ENCODE results near the gene TRIM65. TPM values are rescaled to one million over a fixed set of nuclear protein-coding genes. Genes with fewer than 3 reads are reported as not detected.
"Not testable (repeated sequence)": the region's sequence is repeated elsewhere in the genome, so short reads cannot be mapped to it uniquely, and the experiment has no call there.

TRIM65 gene
- total RNA-seq, 4 donors from 2014 or later, result 16.5 to 26.1 (median 22.3) TPM

DNA sequence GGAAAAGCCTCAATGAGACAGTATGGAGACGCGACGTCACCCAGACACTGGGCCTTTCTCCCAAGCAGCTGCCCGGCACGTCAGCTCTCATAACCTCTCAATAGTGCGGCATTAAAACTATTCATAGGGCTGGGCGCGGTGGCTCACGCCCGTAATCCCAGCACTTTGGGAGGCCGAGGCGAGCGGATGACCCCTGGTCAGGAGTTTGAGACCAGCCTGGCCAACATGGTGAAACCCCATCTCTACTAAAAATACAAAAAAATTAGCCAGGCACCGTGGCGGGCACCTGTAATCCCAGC lies 45.1 kb downstream of the TRIM65 start:
- DNase-seq, result peak in 1 of 2 donors; percentile 54
- in situ Hi-C loops (cut with MboI; ENCODE audit: low sequenced_read_pairs in 4 of 4); ATAC-seq; H3K27me3 ChIP-seq; H3K4me3 ChIP-seq; H3K9me3 ChIP-seq: not testable (repeated sequence)
- Histone ChIP-seq H3K27ac (peak overlapping the region; percentile 95 to 99 (median 95)), H3K4me1 (peaks cover 68 to 70% of the 10 kb centered on the region in 2 donors), H3K36me3 (peaks cover 0 to 50% of the 10 kb centered on the region in 2 donors)
- TF ChIP-seq POLR2A (IDR thresholded peaks at IDR 0.05), result peak in 1 of 2 donors; percentile 31
- intact Hi-C loops (cut with DNase I; ENCODE audit: low total_unique reads), result loop anchor here (5.0 to 10.0 kb wide), 2 partner anchors 126 to 393 kb away; partner anchors contain the start of genes ACOX1, RNF157 and TEN1

DNA sequence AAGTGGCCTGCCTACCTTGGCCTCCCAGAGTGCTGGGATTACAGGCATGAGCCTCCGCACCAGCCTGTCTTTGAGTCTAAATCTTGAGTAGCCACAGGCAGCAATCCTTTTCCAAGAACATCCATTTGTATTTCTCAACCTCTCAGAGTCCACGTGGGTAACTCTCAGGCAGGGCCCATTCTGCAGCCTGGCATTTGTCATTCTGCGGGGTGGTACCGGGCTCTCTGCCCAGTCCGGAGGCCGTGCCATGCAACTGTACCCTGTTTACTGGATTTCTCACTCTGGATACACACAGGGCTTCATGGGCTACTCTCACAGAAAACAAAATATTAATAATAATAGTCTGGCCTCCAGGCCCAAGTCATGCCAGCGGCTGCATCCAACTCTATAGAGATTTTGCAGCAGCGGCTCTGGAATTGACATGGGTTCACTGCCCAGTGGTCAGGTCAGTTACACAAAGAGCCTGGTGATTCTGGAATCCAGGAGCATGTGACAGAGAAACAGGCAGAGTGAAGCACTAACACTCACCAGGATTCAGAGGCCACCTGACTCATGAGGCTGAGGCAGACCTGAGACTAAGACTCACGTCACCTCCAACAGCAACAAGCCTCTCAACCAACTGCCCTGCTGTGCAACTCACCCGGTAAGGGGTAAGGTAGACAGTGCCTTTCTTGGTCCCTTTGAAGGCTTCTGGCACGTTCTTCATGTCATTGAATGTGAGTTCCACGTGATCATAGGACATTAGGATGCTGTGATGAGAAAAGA lies 45.6 kb downstream of the TRIM65 start:
- Histone ChIP-seq H3K27ac (peak overlapping the region; percentile 95 to 99 (median 95)), H3K36me3 (peaks cover 0 to 55% of the 10 kb centered on the region in 2 donors), H3K27me3 (no peaks in the 10 kb centered on the region), H3K4me3 (no peak overlapping the region), H3K4me1 (peaks cover 68 to 71% of the 10 kb centered on the region in 2 donors), H3K9me3 (no peaks in the 10 kb centered on the region)
- TF ChIP-seq CTCF (IDR thresholded peaks at IDR 0.05 in 4 of 5, conservative IDR thresholded peaks at IDR 0.05 in 1 of 5), result no peak
- TF ChIP-seq POLR2A (IDR thresholded peaks at IDR 0.05), result peak; percentile 72
- DNase-seq (peak; percentile 76 to 82), ATAC-seq (peak; percentile 25 to 29)
- intact Hi-C loops (cut with DNase I; ENCODE audit: low total_unique reads), result loop anchor here (5.0 to 10.0 kb wide), 2 partner anchors 126 to 394 kb away; partner anchors contain the start of genes ACOX1, RNF157 and TEN1
- in situ Hi-C loops (cut with MboI; ENCODE audit: low sequenced_read_pairs in 4 of 4), result no loop called here

DNA sequence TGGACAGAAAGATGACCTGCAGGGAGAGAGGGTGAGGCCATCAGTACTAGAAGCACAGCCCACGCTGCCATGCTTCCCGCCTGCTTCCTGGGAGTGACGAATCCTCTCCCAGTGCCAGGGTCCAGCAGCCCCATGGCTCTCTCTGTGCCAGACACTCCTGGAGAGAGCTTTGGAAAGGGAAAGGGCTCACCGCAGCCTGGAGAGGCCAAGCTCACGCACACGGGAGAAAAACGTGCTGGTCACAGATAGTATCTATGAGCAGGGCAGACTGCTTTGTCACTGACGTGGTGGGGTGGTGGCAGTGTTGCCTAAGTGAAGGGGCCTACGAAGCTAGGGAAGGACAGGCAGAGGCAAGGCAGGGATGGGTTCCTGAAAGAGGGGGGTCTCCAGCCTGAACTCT lies 47.0 kb downstream of the TRIM65 start:
- H3K27me3 ChIP-seq, result no peaks in the 10 kb centered on the region

DNA sequence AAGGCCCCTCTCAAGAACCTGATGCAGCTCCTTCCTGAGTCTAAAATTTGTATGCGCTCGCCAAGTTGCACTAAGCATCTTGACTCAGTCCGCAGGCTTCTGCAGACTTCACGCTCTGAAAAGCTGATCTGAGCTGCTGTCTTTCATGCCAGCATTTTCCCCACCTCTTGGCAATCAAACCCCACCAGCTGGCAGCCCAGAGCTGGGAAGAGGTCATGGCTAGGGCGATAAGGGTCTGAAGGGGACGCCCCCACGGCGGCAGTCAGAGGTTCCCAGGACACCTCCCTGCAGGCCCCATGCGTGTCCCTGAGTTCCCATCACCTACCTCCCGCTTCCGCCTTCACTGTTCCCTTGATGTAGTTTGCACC lies 47.5 kb downstream of the TRIM65 start:
- H3K4me3 ChIP-seq, result no peak overlapping the region
- DNase-seq, result no peak
- peaks cover 84 to 85% of the 10 kb centered on the region in 2 donors for H3K4me1 ChIP-seq
- no peaks in the 10 kb centered on the region for H3K9me3 ChIP-seq
- no peak for ATAC-seq
- intact Hi-C loops (cut with DNase I; ENCODE audit: low total_unique reads) (no loop called here), in situ Hi-C loops (cut with MboI; ENCODE audit: low sequenced_read_pairs in 4 of 4) (no loop called here)
- peaks cover 0 to 61% of the 10 kb centered on the region in 2 donors for H3K36me3 ChIP-seq
- peak overlapping the region; percentile 95 to 99 (median 95) for H3K27ac ChIP-seq
- TF ChIP-seq CTCF (IDR thresholded peaks at IDR 0.05 in 4 of 5, conservative IDR thresholded peaks at IDR 0.05 in 1 of 5) (no peak), POLR2A (IDR thresholded peaks at IDR 0.05) (no peak)
- no peaks in the 10 kb centered on the region for H3K27me3 ChIP-seq

More for the DNA sequence above, 47.0 kb downstream of the TRIM65 start:
- Histone ChIP-seq H3K4me3 (no peak overlapping the region), H3K36me3 (peaks cover 0 to 61% of the 10 kb centered on the region in 2 donors), H3K9me3 (no peaks in the 10 kb centered on the region), H3K4me1 (peaks cover 79 to 84% of the 10 kb centered on the region in 2 donors), H3K27ac (peak overlapping the region; percentile 95 to 99 (median 95))
- no peak for ATAC-seq
- DNase-seq, result no peak
- in situ Hi-C loops (cut with MboI; ENCODE audit: low sequenced_read_pairs in 4 of 4), result no loop called here
- no peak for TF ChIP-seq POLR2A (IDR thresholded peaks at IDR 0.05)
- no peak for TF ChIP-seq CTCF (IDR thresholded peaks at IDR 0.05 in 4 of 5, conservative IDR thresholded peaks at IDR 0.05 in 1 of 5)
- intact Hi-C loops (cut with DNase I; ENCODE audit: low total_unique reads), result loop anchor here (5.0 to 10.0 kb wide), 2 partner anchors 128 to 395 kb away; partner anchors contain the start of genes ACOX1, RNF157 and TEN1

GRCh38 chr17:75848523-75849278 lies 48.0 kb downstream of the TRIM65 start:
- Histone ChIP-seq H3K27me3 (no peaks in the 10 kb centered on the region), H3K36me3 (peaks cover 0 to 61% of the 10 kb centered on the region in 2 donors), H3K9me3 (no peaks in the 10 kb centered on the region), H3K27ac (peak overlapping the region; percentile 95 to 99 (median 95)), H3K4me1 (peaks cover 81 to 82% of the 10 kb centered on the region in 2 donors), H3K4me3 (no peak overlapping the region)
- in situ Hi-C loops (cut with MboI; ENCODE audit: low sequenced_read_pairs in 4 of 4), result no loop called here
- TF ChIP-seq POLR2A (IDR thresholded peaks at IDR 0.05) (peak in 1 of 2 donors; percentile 12), CTCF (IDR thresholded peaks at IDR 0.05 in 4 of 5, conservative IDR thresholded peaks at IDR 0.05 in 1 of 5) (peak; percentile 55 to 72 (median 69))
- intact Hi-C loops (cut with DNase I; ENCODE audit: low total_unique reads), result no loop called here
- peak in 1 of 2 donors; percentile 62 for DNase-seq
- ATAC-seq, result no peak
